ENCODE data around the gene GALNT10.

Gene GALNT10

DNA sequence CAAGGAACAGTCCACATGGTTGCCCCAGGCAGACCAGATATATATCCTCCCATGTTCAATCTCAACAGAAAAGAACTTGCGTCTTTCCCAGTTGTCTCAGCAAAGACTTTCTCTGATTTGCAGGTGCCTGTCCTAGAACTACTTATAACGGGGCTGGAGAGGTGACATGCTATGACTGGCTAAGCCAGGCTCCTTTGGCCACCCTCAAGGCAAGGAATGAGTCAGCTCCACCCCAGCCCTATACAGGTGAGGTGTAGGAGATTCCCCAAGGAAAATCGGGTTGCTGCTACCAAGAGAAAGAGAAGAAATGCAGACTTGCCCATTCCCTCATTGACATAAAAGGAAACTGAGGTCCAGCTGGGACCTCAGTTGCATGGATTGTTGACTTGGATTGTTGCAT, 127.4 kb downstream of the GALNT10 start:
- DNase-seq (ENCODE audit: low read depth in 2 of 3, low spot score in 1 of 3): no peak

DNA sequence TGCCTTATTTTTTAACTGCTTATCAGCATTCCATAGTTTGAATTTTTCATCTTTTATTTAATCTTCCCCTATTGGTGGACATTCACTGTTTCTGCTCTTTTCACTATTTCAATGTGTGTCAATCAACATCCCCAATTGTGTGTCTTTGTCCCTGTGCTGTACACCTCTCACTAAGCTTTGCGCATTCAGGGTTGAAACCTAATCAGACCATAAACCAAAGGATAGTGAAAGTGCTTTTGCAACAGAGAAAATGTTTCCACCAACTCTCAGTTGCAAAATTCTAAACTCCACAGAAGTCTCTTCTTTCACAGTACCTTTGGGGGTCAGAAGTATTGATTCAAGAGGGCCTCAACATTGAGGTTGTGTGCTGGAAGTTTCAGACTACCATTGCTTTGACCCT, 128.2 kb downstream of the GALNT10 start:
- DNase-seq (ENCODE audit: low read depth in 2 of 3, low spot score in 1 of 3): no peak

DNA sequence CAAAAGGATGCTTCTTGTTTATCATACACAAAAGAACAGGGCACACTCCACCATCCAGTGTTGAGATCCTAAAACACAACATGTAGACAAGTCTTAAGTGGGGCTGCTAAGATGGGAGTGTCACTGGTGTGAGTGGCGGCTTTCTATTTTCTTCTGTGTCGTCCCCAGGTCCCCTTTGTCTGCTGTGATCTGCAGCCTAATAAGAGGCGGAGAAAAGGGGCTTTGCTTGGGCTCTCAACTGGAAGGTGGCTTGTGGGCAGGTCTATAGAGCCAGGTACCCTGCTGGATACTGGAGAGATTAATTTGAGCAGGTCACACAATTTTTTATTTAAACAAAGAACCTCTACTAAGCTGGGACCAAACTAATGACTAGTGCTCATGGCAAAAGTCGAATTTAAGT, 129.2 kb downstream of the GALNT10 start:
- DNase-seq (ENCODE audit: low read depth in 2 of 3, low spot score in 1 of 3): no peak

DNA sequence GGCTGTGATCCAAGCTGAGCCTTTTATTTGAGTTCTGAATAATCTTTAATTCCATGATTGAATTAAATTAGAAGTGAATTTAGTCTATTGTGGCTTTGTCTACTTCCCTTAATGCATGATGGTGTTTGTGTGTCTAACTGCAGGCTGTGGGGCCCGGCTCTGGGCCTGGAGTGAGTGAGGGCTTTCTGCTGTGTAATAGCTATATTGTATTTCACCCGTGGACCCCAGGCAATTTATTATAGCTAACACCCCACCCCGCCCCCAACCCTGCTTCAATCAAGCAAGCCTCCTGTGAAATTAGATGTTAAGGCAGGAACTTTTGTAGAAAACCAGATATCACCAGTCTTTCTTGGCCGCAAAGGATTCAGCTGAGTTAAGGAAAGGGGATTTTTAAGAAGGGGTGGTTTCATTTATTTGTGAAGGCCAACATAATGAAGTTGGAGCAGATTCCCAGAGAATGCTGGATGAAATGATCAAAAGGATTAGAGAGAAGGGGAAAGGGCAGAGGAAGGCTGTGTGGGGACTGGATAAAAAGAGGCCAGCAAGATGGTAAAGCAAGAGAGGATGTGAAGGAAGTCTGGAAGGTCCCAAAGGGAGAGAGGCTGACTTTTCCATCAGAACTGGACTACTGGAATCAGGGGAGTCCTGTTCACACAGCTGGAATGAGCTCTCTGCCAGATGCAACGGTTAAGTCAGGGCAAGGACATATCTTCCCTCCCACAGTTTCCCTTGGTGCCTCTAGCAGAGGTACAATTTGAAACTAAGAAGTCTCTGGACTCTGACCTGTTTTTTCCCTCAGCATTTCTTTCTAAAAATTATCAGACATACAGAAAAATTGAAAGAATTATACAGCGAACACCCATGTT, 129.9 kb downstream of the GALNT10 start:
- no peak for DNase-seq (ENCODE audit: low read depth in 2 of 3, low spot score in 1 of 3)

DNA sequence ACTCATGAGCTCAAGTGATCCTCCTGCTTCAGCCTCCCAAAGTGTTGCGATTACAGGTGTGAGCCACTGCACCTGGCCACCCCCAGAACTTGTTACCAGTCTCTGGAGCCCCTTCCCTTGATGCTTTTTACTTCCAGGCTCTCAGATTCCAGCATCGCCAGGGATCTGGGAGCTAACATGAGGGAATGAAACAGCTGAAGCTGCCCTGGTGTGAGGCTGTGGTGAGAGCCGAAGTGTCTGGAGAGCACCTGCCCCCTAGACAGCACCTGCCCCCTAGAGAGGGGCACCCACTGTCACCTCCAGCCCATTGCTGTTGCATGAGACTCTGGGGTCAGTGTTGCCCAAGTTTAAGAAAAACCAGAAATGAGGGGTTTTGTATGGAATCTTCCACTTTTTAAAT, 131.0 kb downstream of the GALNT10 start:
- no peak for DNase-seq (ENCODE audit: low read depth in 2 of 3, low spot score in 1 of 3)

DNA sequence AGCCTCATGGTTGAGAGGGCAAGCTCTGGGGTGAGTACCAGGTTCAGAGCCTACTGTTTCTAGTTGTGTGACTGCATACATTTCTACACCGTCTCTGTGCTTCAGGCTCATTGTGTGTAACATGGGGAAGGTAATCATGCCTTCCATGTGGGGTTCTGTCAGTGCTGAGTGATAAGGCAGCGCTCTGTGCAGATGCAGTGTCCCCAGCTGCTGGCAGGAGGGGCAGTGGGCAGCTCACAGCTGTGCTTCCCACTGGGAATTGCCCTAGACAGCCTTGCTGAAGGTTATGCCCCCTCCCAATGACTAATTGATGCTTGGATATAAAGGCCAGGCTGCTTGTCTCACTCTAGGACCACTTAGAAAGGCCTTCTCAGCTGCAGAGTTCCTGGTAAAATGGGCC, 133.5 kb downstream of the GALNT10 start:
- no peak for DNase-seq (ENCODE audit: low read depth in 2 of 3, low spot score in 1 of 3)

DNA sequence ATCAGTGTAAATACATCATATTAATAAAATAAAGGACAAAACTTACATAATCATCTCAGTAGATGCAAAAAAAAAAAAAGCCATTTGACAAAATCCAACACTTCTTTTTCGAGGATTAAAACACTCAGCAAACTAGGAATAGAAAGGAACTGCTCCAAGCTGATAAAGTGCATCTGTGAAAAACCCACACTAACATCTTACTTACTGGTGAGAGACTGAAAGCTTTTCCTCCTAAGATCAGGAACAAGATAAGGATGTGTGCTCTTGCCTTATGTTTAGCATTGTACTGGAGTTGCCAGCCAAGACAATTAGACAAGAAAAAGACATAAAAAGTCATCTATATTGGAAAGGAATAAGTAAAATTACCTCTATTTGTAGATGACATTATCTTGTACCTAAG, 135.0 kb downstream of the GALNT10 start:
- no peak for DNase-seq (ENCODE audit: low read depth in 2 of 3, low spot score in 1 of 3)

DNA sequence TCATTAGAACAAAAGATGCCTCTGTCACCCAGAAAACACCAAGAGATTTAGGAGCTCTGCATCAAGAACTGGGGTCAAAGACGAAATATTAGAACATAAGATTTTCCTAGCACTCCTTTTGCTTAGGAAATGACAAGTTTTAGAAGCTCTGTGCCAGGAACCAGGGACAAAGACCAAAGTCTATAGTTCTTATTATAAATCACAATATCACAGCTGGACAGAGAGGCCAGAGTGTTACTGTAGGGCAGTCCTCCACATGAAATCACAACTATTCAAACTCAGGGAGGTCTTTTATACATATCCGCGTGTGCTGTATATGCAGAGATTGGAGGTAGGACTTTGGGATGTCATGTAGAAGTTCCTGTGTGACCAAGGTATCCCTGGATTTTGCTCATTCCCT, 138.5 kb downstream of the GALNT10 start:
- DNase-seq (ENCODE audit: low read depth in 2 of 3, low spot score in 1 of 3): no peak

DNA sequence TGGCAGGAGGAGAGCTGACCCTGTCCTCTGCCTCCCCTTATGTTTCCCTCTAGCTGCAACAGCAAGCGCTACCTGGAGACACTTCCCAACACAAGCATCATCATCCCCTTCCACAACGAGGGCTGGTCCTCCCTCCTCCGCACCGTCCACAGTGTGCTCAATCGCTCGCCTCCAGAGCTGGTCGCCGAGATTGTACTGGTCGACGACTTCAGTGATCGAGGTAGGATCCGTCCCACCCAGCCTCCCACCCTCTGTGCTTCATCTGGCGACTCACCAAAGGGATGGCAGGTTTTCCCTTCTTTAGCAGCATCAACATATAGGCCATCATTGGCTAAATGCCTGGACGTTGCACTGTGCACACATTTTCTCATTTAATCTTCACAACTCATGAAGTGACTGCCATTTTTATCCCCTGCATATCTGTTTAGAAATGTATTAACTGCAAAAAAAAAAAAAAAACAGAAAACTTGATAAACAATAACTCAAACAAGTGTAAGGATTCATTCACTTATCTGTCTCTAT, 139.0 kb downstream of the GALNT10 start:
- no peak for DNase-seq (ENCODE audit: low read depth in 2 of 3, low spot score in 1 of 3)

DNA sequence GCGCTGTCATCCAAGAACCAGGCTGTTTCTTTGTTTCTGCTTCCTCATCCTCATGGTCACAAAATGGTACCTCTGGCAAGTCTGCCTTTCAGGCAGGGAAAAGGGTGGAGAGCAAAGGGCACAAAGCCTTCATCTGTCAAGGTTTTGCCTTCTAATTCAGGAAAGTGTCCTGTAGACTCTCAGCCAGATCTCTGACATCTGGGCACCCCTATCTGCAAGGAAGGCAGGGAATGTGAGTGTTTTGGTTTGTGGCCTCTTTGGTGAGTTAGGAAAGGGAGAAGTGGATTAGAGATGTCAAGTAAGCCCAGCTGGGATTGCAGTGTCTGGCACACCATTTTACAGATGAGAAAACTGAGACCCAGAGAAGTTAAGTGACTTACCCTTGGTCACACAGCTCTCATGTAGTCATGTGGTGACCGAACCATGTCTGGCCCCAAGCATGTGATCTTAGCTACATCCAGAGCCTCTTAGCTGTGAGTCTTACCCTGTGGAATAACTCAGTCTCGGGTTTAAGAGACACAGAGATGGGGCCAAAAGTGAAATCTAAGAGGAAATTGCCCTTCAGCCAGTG, 139.6 kb downstream of the GALNT10 start:
- no peak for DNase-seq (ENCODE audit: low read depth in 2 of 3, low spot score in 1 of 3)

DNA sequence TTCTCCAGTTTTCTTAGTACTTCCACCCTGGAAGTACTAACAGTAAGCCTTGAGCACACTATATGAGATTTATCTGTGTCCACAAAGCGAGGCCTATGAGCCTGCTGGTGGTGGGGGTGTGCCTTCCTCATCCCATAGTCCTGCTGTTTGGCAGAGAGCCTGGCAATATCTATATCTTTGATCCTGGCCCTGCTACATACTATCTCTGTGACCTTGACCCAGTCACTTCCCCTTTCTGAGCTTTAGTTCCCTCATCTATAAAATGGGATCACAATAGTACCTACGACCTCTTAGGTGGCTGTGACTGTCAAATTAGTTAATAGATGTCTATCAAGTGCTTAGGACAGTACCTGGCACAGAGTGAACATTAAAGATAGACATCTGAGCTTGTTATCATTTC, 140.7 kb downstream of the GALNT10 start:
- DNase-seq (ENCODE audit: low read depth in 2 of 3, low spot score in 1 of 3): no peak

DNA sequence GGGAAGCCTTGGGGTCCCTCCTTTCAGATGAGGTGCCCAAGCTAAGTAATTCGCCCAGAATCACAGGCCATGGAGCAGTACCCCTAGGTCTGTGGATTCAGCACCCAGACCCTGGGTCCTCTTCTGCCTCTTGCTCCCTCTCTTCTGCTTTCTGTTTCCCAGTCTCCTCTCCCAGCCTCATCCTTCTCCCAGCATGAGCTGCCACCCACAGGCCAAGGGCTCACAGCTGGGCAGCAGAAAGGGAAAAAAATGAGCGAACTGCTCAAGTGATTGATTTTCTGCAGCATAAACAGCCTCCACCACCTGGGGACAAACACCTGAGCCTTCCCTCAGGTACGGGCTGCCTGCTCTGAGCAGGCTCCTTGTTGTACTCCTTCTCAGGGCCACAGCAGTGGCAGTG, 141.4 kb downstream of the GALNT10 start:
- no peak for DNase-seq (ENCODE audit: low read depth in 2 of 3, low spot score in 1 of 3)

DNA sequence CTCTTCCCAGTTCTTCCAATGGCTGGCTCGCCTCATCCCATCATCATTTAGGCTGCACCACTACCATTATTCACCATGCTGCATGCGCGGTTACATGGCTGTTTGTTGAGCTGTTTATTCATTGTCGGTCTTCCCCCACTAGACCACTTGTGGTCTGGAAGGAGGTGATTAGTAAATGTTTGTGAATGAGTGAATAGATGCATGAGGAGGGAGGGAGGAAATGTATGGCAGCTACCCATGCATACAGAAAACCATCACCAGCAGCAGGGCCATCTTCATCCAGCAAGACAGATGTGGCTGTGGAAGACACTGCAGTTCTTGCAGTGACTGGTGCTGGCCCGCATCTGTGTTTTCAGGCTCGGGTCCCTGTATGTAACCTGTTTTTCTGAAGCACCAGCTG, 141.9 kb downstream of the GALNT10 start:
- DNase-seq (ENCODE audit: low read depth in 2 of 3, low spot score in 1 of 3): no peak

DNA sequence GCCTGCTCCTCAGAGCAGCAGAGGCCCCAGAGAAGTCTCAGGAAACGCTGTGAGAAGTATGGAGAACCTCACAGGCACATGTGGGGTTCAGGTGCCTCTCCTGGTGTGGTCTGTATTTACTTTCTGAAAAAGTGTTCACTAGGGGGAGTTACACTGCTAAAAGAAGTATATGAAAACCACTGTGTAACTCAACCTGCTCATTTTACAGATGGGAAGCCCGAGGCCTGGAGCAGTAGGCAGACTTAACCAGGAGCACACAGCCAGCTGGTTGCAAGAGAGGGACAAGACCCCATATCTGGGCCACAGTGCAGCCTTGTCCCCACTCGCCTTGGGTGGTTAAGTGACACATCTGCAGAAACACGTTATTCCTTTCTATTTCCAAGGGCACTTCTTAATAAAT, 142.5 kb downstream of the GALNT10 start:
- DNase-seq (ENCODE audit: low read depth in 2 of 3, low spot score in 1 of 3): no peak

DNA sequence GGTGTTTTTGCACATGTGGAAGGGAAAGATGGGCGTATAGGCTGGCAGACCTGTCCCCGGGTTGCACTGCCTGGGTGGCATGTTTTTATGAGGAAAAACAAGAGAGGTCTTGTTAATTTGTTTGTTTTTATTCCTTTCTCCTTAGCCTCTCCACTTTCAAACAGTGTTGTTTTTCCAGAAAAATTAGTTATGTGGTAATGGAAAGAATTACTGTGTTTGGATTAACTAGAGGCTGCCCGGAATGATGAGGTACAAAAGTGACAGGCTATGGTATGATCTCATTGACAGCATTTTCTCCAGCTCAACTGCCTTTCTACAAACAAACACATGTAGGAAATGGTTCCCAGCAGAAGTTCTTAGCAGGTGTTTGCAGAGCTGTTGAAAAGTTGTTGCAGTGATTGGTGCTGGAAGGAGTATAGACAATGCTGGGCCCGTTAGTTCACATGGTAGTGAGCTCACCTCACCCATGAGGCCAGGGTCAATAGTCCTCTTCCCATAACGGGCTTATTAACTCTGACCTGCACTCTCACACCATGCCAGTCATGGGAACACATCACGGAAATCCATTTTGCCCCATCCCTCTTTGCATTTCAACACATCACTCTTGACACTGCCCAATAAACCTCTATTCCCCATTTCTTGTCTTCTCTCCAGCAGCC, 144.0 kb downstream of the GALNT10 start:
- DNase-seq (ENCODE audit: low read depth in 2 of 3, low spot score in 1 of 3): no peak

DNA sequence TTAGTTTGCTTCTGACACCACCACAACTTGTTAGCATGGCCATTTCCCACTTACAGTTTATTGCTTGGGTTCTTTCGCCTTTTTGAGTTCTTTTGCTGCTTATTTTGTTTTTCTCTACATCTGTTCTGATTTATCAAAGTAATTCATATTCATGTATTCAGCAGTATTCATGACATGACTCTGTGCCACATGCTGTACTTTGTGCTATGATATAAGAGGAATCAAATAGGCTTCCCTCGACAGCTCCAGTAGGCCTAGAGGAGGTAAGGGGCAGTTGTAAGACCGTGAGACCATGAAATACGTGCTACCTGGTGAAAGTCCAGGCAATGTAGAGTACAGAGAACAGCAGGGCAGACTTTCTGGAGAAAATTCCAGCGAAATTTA, 144.5 kb downstream of the GALNT10 start:
- no peak for DNase-seq (ENCODE audit: low read depth in 2 of 3, low spot score in 1 of 3)

DNA sequence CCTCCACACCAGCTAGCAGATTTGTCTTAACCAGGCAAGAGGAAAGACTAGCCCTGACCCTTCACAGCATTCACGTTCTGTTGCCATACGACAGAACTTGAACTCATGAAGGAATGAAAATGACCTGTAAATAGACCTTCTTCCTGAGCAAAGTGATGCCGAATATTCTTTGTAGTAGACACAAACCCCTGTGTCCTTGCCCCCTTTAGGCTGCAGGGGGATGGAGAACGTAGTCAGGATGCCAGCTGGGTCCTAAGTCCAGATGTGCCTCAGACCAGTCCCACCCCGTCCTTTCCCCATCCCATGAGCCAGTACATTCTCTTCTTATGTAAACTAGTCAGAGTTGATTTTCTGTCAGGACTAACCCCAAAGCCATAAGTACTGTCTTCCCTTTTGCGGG, 151.1 kb downstream of the GALNT10 start:
- DNase-seq (ENCODE audit: low read depth in 2 of 3, low spot score in 1 of 3): no peak

DNA sequence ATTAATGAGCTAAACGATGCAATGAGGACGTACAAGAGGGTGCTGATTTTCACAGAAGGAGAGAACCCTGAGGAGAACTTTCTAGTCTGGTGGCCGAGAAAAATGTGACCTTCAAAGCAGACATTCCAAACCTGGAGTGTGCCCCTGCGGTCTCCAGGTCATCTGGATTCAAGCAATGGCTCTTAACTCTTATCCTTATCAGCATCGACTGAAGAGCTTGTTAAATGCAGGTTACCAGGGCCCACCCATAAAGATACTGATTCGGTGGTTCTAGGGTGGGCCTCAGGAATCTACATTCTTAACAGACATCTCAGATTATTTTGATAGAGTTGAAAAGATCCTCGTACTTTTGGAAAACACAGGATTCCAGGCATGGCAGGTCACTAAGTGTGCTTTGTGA, 151.7 kb downstream of the GALNT10 start:
- DNase-seq (ENCODE audit: low read depth in 2 of 3, low spot score in 1 of 3): no peak

DNA sequence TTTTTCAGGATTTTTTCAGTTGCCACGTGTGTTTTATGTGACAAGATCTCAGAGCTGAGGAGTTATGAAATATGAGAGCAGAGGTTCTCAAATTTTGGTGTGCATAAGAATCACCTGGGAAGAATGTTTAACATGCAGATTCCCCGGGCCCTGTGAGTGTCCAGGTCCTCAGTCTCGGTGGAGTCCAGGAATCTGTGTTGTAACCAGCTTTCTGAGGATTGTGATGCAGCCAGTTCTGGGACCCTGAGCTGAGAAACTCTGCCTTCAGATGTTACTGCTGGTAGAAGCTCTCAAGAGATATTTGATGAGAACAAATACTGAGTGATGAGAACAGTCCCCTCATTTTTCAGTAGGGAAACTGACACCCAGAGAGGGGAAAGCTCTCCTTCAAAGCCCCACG, 152.4 kb downstream of the GALNT10 start:
- DNase-seq (ENCODE audit: low read depth in 2 of 3, low spot score in 1 of 3): no peak

DNA sequence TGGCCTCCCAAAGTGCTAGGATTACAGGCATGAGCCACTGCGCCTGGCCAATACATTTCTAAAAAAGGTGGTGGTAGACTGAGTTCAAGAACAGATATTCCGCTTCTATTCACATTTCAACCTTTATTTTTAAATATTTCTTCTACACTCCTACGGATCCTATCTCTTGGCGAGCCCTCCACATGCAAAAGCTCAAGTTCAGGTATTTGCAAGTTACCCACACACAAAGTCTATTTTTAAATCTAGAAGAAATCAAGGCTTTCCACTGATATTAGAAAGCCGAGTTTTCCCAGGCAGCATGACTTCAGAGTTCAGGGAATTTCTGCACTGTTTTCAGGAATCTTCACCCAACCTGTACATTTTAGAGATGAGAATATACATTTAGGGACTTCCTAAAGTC, 153.9 kb downstream of the GALNT10 start:
- DNase-seq (ENCODE audit: low read depth in 2 of 3, low spot score in 1 of 3): no peak

DNA sequence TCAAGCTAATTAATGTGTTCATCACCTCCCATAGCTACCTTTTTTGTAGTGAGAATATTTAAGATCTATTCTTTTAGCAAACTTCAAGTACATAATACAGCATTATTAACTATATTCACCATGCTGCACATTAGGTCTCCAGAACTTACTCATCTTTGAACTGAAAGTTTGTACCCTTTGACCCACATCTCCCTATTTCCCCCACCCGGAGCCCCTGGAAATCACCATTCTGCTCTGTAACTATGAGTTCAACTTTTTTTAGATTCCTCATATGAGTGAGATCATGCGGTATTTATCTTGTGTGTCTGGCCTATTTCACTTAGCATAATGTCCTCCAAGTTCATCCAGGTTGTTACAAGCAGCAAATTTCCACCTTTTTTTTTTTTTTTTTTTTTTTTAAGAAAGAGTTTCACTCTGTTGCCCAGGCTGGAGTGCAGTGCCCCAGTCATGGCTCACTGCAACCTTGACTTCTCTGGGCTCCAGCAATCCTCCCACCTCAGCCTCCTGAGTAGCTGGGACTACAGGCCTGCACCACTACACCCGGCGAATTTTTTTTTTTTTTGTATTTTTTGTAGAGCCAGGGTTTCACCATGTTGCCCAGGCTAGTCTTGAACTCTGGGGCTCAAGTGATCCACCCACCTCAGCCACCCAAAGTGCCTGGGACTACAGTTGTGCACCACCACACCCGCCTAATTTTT, 154.9 kb downstream of the GALNT10 start:
- no peak for DNase-seq (ENCODE audit: low read depth in 2 of 3, low spot score in 1 of 3)

DNA sequence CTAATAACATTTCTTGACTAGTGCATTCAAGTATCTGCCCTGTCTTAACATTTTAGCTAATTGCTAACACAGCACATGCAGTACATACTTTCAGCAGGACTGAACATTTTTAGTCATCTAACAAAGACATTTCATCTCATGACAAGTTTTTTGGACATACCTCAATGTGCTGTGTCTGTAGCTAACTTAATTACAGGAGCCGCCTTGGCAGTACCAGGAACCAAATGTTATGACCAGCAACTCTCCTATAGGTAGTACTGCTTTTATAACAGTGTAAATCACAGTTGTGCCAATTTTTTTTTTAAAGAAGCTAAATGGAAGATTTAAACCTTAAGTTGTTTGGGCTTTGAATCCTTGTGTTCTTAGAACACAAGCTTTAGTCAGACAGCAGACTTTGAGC, 155.9 kb downstream of the GALNT10 start:
- no peak for DNase-seq (ENCODE audit: low read depth in 2 of 3, low spot score in 1 of 3)

Measured in stimulated activated CD4-positive, alpha-beta T cell treated with anti-CD3 and anti-CD28 coated beads, Interleukin-12 subunit alpha, Interleukin-12 subunit beta, amount 100 ng/mL, for 48 hours (primary cell).